ENCODE measurements around the gene ZMYM4.

GRCh38 chr1:35290452-35290851, 21.9 kb downstream of the ZMYM4 start:
- TF ChIP-seq EZH2phosphoT487 (IDR thresholded peaks at IDR 0.05; ENCODE audit: borderline replicate concordance, low read length): no peak
- no peak for TF ChIP-seq CTCF (IDR thresholded peaks at IDR 0.05; ENCODE audit: low read depth, low read length, poor library complexity, severe bottlenecking)
